Activated CD4-positive, alpha-beta T cell treated with anti-CD3 and anti-CD28 coated beads, Interleukin-2, Interleukin-6, amounts not matched to agents 100 ng/mL and 50 ng/mL, durations not matched to agents 16 hours and 8 hours (primary cell): ENCODE results near the gene MIEF1.

Source experiments
- DNase-seq: peaks from one replicate; pipeline ENCODE4 v3.0.0-alpha.2; 2020

Gene MIEF1

GRCh38 chr22:39502109-39502788 is at the start of gene MIEF1:
MIEF1 (plus strand) TSS chr22:39502290; CDS start chr22:39511295, 9,005 bp downstream.
- peak; percentile 97 for DNase-seq

GRCh38 chr22:39452740-39453040 is 49.4 kb upstream of the MIEF1 start:
- DNase-seq: no peak

GRCh38 chr22:39453765-39454378 is 48.2 kb upstream of the MIEF1 start:
- DNase-seq: no peak

- no peak for DNase-seq
Measured at GRCh38 chr22:39454385-39454871, 47.7 kb upstream of the MIEF1 start.

- DNase-seq: no peak
Measured at GRCh38 chr22:39456522-39457197, 45.4 kb upstream of the MIEF1 start, which contains the start of gene MGAT3. MGAT3 (plus strand) TSS chr22:39457012; CDS start chr22:39487348, 30,336 bp downstream.

- no peak for DNase-seq
Measured at GRCh38 chr22:39457198-39457555, 44.9 kb upstream of the MIEF1 start.

- DNase-seq: no peak
Measured at GRCh38 chr22:39457556-39458443, 44.3 kb upstream of the MIEF1 start.

- no peak for DNase-seq
Measured at GRCh38 chr22:39458444-39459083, 43.5 kb upstream of the MIEF1 start.

- DNase-seq: no peak
Measured at GRCh38 chr22:39459681-39460080, 42.4 kb upstream of the MIEF1 start.

GRCh38 chr22:39462443-39463221 is 39.5 kb upstream of the MIEF1 start:
- DNase-seq: no peak

GRCh38 chr22:39463277-39463676 is 38.8 kb upstream of the MIEF1 start:
- DNase-seq: no peak

GRCh38 chr22:39463931-39464390 is 38.1 kb upstream of the MIEF1 start:
- DNase-seq: no peak

- DNase-seq: no peak
Measured at GRCh38 chr22:39466228-39467006, 35.7 kb upstream of the MIEF1 start.

- DNase-seq: no peak
Measured at GRCh38 chr22:39467390-39467895, 34.6 kb upstream of the MIEF1 start.

GRCh38 chr22:39468487-39469325 is 33.4 kb upstream of the MIEF1 start:
- DNase-seq: no peak

- no peak for DNase-seq
Measured at GRCh38 chr22:39469326-39469680, 32.8 kb upstream of the MIEF1 start.

- DNase-seq: no peak
Measured at GRCh38 chr22:39469681-39470450, 32.2 kb upstream of the MIEF1 start.

GRCh38 chr22:39470451-39471291 is 31.4 kb upstream of the MIEF1 start:
- no peak for DNase-seq
